K562 (cell line): ENCODE data around the gene TMEM25. TPM values are rescaled to one million over a fixed set of nuclear protein-coding genes. Genes with fewer than 3 reads are reported as not detected.

ENCODE experiments used
- HMG20B ChIP-seq: fragments of 250-450 bp; sonication (Bioruptor Pico); IDR thresholded peaks from 2 replicates; pipeline ENCODE4 v1.5.0; 2021; ENCODE audit warnings: mild to moderate bottlenecking
- KLF10 ChIP-seq: fragments of 250-450 bp; sonication (Bioruptor Pico); IDR thresholded peaks from 2 replicates; pipeline ENCODE4 v1.6.1; 2021; ENCODE audit warnings: matching md5 sums
- MAFF ChIP-seq: IDR thresholded peaks from 2 replicates; pipeline ENCODE4 v1.6.1; 2012; ENCODE audit warnings: low read length, improper control_type of control experiment
- MAFK ChIP-seq: IDR thresholded peaks from 2 replicates; pipeline ENCODE4 v1.6.1; 2011; ENCODE audit warnings: low read length, improper control_type of control experiment
- MBD1 ChIP-seq: fragments of 250-450 bp; sonication (Bioruptor Pico); IDR thresholded peaks from 2 replicates; pipeline ENCODE4 v1.8.0; 2022; ENCODE audit warnings: inconsistent platforms
- MCM3 ChIP-seq: fragments of 450-650 bp; IDR thresholded peaks from 2 replicates; pipeline ENCODE4 v1.6.1; 2016
- MLX ChIP-seq, 2 experiments: fragments of 450-650 bp in 1 of 2; sonication (generic) in 1 of 2; formaldehyde crosslinking; conservative IDR thresholded peaks; 2 replicates each; pipeline versions ENCODE4 v1.4.0 to v1.8.1; 2020 to 2022; ENCODE audit warnings: mild to moderate bottlenecking in 1 of 2, missing genetic modification reagents in 1 of 2
- MTA2 ChIP-seq: fragments of 450-650 bp; IDR thresholded peaks from 2 replicates; pipeline ENCODE4 v1.6.1; 2016; ENCODE audit warnings: low read depth
- NBN ChIP-seq: fragments of 450-650 bp; IDR thresholded peaks from 2 replicates; pipeline ENCODE4 v1.6.1; 2016; ENCODE audit warnings: low read depth, mild to moderate bottlenecking
- OTX1 ChIP-seq: fragments of 450-650 bp; formaldehyde crosslinking; IDR thresholded peaks from 2 replicates; pipeline ENCODE4 v1.4.0; 2022; ENCODE audit warnings: mild to moderate bottlenecking
- SLC30A9 ChIP-seq: fragments of 250-450 bp; sonication (Bioruptor Pico); IDR thresholded peaks from 2 replicates; pipeline ENCODE4 v1.8.0; 2022; ENCODE audit warnings: mild to moderate bottlenecking, moderate library complexity
- TSC22D4 ChIP-seq: fragments of 450-650 bp; IDR thresholded peaks from 2 replicates; pipeline ENCODE4 v1.6.1; 2016; ENCODE audit warnings: missing genetic modification characterization, missing biosample characterization, control low read depth
- polyA plus RNA-seq, 8 experiments: library from polyadenylated mRNA; depleted of rRNA in 4 of 8; stranded (reverse) in 5 of 8; unstranded in 3 of 8; fragments of >200 nt; fragmentation: Nextera tagmentation in 2 of 8; fragmentation: Illumina TruSeq in 1 of 8; extraction: Ambion mirVana in 2 of 8; extraction: Trizol in 1 of 8; gene quantifications; 2 replicates each; pipeline versions ENCODE4 v1.2.1 to v1.2.3, GENCODE V29; 2011 to 2014; ENCODE audit warnings: inconsistent platforms in 1 of 8, missing spikeins in 1 of 8
- total RNA-seq, 7 experiments: library from RNA; depleted of rRNA in 6 of 7; stranded (reverse); fragments of >200 nt in 6 of 7; fragmentation: Illumina TruSeq in 2 of 7; extraction: Trizol in 2 of 7; gene quantifications; 2 replicates each; pipeline versions ENCODE4 v1.2.1 to v1.2.3, GENCODE V29; 2011 to 2021; ENCODE audit warnings: low replicate concordance in 1 of 7
- TF ChIP-seq, protein P1 (sequence below): sonication (generic); formaldehyde crosslinking; IDR thresholded peaks from 2 replicates; pipeline ENCODE4 v1.8.0; 2022; ENCODE audit warnings: mild to moderate bottlenecking, missing genetic modification reagents
- TF ChIP-seq, protein P2 (sequence below): sonication (generic); formaldehyde crosslinking; IDR thresholded peaks from 2 replicates; pipeline ENCODE4 v1.5.0; 2020; ENCODE audit warnings: missing genetic modification reagents
- TF ChIP-seq, protein P3 (sequence below), 2 experiments: fragments of 450-650 bp; IDR thresholded peaks; 2 replicates each; pipeline ENCODE4 v1.6.1; 2018; ENCODE audit warnings: mild to moderate bottlenecking in 2 of 2, low read depth in 1 of 2; ENCODE audit not compliant: partially characterized antibody in 2 of 2

TMEM25 gene
- total and polyA plus RNA-seq, 9 of the 15 experiments (the other 6 are each of a cell fraction or from before 2014, with no cell fraction given), result 0.34 to 3.8 (median 2.0) TPM

DNA sequence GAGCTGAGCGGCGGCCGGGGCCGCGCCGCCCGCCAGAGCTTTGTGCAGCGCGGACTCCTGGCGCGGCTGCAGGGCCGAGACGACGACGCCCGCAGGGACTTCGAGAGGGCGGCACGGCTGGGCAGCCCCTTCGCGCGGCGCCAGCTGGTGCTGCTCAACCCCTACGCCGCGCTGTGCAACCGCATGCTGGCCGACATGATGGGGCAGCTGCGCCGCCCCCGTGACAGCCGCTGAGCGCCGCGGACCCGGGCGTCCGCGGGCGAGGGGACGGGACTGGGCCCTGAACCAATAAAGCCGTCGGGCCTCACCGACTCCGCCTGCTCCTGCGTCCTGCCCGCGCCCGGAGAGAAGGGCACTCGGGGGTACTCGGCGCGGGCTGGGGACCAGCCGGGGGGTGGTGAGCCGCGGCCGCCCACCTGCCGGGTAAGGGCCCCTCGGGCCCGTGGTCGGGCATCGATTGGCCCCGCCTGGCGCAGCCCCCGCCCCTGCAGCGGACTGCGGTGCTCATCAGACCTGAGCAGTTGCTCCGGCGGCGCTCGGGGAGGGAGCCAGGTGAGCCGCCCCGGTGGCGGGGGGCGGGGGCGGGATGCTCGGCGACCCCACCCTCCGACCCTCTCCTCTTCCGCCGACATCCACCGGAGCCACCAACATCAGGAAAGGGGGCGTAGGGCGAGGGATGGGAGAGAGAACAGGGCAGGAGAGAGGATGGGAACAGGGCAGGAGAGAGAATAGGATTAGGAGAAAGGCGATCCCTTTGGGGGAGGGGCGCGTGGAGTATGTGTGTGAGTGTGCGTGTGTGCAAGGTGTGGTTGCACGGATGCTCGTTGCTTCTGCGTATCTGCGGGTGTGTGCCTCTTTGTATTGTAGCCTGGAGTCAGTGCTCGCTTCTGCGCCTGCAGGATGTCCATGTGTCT lies at the start of gene TMEM25 (continued):
- TF ChIP-seq, protein P1, sequence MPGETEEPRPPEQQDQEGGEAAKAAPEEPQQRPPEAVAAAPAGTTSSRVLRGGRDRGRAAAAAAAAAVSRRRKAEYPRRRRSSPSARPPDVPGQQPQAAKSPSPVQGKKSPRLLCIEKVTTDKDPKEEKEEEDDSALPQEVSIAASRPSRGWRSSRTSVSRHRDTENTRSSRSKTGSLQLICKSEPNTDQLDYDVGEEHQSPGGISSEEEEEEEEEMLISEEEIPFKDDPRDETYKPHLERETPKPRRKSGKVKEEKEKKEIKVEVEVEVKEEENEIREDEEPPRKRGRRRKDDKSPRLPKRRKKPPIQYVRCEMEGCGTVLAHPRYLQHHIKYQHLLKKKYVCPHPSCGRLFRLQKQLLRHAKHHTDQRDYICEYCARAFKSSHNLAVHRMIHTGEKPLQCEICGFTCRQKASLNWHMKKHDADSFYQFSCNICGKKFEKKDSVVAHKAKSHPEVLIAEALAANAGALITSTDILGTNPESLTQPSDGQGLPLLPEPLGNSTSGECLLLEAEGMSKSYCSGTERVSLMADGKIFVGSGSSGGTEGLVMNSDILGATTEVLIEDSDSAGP (CRISPR knock-in tag), result no peak; the same call in 1 of the 2 replicates
- TF ChIP-seq MLX (CRISPR knock-in tag; conservative IDR thresholded peaks at IDR 0.05), result no peak
- no peak for TF ChIP-seq HMG20B (CRISPR knock-in tag)
- TF ChIP-seq MAFK, result no peak
- TF ChIP-seq KLF10 (CRISPR knock-in tag), result no peak
- TF ChIP-seq MBD1 (CRISPR knock-in tag), result no peak
- no peak for TF ChIP-seq OTX1 (CRISPR knock-in tag)
- TF ChIP-seq, protein P2, sequence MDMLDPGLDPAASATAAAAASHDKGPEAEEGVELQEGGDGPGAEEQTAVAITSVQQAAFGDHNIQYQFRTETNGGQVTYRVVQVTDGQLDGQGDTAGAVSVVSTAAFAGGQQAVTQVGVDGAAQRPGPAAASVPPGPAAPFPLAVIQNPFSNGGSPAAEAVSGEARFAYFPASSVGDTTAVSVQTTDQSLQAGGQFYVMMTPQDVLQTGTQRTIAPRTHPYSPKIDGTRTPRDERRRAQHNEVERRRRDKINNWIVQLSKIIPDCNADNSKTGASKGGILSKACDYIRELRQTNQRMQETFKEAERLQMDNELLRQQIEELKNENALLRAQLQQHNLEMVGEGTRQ, result peak; percentile 16; the same call in 1 of the 2 replicates
- no peak for TF ChIP-seq MCM3
- no peak for TF ChIP-seq MAFF
- no peak for TF ChIP-seq NBN
- TF ChIP-seq SLC30A9 (CRISPR knock-in tag), result no peak
- TF ChIP-seq MTA2, result peak; percentile 8; the same call in 1 of the 2 replicates
- TF ChIP-seq, protein P3, sequence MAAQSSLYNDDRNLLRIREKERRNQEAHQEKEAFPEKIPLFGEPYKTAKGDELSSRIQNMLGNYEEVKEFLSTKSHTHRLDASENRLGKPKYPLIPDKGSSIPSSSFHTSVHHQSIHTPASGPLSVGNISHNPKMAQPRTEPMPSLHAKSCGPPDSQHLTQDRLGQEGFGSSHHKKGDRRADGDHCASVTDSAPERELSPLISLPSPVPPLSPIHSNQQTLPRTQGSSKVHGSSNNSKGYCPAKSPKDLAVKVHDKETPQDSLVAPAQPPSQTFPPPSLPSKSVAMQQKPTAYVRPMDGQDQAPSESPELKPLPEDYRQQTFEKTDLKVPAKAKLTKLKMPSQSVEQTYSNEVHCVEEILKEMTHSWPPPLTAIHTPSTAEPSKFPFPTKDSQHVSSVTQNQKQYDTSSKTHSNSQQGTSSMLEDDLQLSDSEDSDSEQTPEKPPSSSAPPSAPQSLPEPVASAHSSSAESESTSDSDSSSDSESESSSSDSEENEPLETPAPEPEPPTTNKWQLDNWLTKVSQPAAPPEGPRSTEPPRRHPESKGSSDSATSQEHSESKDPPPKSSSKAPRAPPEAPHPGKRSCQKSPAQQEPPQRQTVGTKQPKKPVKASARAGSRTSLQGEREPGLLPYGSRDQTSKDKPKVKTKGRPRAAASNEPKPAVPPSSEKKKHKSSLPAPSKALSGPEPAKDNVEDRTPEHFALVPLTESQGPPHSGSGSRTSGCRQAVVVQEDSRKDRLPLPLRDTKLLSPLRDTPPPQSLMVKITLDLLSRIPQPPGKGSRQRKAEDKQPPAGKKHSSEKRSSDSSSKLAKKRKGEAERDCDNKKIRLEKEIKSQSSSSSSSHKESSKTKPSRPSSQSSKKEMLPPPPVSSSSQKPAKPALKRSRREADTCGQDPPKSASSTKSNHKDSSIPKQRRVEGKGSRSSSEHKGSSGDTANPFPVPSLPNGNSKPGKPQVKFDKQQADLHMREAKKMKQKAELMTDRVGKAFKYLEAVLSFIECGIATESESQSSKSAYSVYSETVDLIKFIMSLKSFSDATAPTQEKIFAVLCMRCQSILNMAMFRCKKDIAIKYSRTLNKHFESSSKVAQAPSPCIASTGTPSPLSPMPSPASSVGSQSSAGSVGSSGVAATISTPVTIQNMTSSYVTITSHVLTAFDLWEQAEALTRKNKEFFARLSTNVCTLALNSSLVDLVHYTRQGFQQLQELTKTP (IDR thresholded peaks at IDR 0.05; ENCODE audit: low read depth in 1 of 2, partially characterized antibody in 2 of 2), result no peak
- no peak for TF ChIP-seq TSC22D4 (tag)
